ACC112 (cell line): Measurements from ENCODE around the gene GHSR.
A peak's percentile ranks its signal among the peaks of the same experiment; 100 is the strongest.
"Not testable (repeated sequence)": the region's sequence is repeated elsewhere in the genome, so short reads cannot be mapped to it uniquely, and the experiment has no call there.

ENCODE experiments used
- H2AFZ ChIP-seq: fragments of 200-600 bp; sonication (generic); one replicate; pipeline ENCODE4 v1.6.0; 2017; ENCODE audit warnings: antibody characterized with exemption, low read length; ENCODE audit not compliant: unreplicated experiment
- H3K27ac ChIP-seq: fragments of 200-600 bp; sonication (generic); 2 replicates; pipeline ENCODE4 v1.5.1; 2014; ENCODE audit warnings: low read depth, mild to moderate bottlenecking, antibody characterized with exemption, low read length, moderate library complexity
- H3K27me3 ChIP-seq: fragments of 200-600 bp; sonication (generic); 2 replicates; pipeline ENCODE4 v1.6.1; 2014; ENCODE audit warnings: mild to moderate bottlenecking, antibody characterized with exemption, low read length, moderate library complexity, mixed read lengths; ENCODE audit not compliant: insufficient read depth
- H3K36me3 ChIP-seq: fragments of 200-600 bp; sonication (generic); 2 replicates; pipeline ENCODE4 v1.6.1; 2016; ENCODE audit warnings: mild to moderate bottlenecking, antibody characterized with exemption, low read length, moderate library complexity, mixed read lengths; ENCODE audit not compliant: insufficient read depth
- H3K4me1 ChIP-seq: fragments of 200-600 bp; sonication (generic); one replicate; pipeline ENCODE4 v1.6.1; 2016; ENCODE audit warnings: low read length, mixed read lengths; ENCODE audit not compliant: insufficient read depth, unreplicated experiment, control insufficient read depth
- H3K4me3 ChIP-seq: fragments of 200-600 bp; sonication (generic); 2 replicates; pipeline ENCODE4 v1.5.1; 2014; ENCODE audit warnings: mild to moderate bottlenecking, low read depth, low read length
- H3K79me2 ChIP-seq: fragments of 200-600 bp; sonication (generic); one replicate; pipeline ENCODE4 v1.6.0; 2016; ENCODE audit warnings: low read length; ENCODE audit not compliant: control insufficient read depth, unreplicated experiment, insufficient read depth

GHSR gene, protein sequence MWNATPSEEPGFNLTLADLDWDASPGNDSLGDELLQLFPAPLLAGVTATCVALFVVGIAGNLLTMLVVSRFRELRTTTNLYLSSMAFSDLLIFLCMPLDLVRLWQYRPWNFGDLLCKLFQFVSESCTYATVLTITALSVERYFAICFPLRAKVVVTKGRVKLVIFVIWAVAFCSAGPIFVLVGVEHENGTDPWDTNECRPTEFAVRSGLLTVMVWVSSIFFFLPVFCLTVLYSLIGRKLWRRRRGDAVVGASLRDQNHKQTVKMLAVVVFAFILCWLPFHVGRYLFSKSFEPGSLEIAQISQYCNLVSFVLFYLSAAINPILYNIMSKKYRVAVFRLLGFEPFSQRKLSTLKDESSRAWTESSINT

DNA sequence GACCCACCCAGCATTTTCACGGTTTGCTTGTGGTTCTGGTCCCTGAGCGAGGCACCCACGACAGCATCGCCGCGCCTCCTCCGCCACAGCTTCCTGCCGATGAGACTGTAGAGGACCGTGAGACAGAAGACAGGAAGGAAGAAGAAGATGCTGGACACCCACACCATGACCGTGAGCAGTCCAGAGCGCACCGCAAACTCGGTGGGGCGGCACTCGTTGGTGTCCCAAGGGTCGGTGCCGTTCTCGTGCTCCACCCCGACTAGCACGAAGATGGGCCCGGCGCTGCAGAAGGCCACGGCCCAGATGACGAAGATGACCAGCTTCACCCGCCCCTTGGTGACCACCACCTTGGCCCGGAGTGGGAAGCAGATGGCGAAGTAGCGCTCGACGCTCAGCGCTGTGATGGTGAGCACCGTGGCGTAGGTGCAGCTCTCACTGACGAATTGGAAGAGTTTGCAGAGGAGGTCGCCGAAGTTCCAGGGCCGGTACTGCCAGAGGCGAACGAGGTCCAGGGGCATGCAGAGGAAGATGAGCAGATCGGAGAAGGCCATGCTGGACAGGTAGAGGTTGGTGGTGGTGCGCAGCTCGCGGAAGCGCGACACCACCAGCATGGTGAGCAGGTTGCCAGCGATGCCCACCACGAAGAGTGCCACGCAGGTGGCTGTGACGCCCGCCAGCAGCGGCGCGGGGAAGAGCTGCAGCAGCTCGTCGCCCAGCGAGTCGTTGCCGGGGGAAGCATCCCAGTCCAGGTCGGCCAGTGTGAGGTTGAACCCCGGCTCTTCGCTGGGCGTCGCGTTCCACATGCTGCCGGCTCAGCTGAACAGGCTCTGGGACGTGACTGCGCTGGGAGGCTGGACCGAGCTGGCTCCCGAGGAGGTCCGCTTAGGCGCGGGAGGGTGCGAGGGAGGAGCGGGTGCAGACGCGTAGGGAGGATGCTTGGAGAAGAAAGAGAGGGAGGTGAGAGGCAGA, at the start of gene GHSR:
TSS of gene GHSR (minus strand) at position 846 of the 969 bp plus-strand sequence. CDS start at position 803, 43 bp downstream.
- no peaks in the 10 kb centered on the region for H3K36me3 ChIP-seq
- H2AFZ ChIP-seq: no peak within 1 kb of the TSS
- no peaks in the 10 kb centered on the region for H3K79me2 ChIP-seq
- no peak within 1 kb of the TSS for H3K27ac ChIP-seq
- no peak within 1 kb of the TSS for H3K4me3 ChIP-seq
- no peaks in the 10 kb centered on the region for H3K4me1 ChIP-seq
- H3K27me3 ChIP-seq: peaks cover 89% of the 10 kb centered on the region

DNA sequence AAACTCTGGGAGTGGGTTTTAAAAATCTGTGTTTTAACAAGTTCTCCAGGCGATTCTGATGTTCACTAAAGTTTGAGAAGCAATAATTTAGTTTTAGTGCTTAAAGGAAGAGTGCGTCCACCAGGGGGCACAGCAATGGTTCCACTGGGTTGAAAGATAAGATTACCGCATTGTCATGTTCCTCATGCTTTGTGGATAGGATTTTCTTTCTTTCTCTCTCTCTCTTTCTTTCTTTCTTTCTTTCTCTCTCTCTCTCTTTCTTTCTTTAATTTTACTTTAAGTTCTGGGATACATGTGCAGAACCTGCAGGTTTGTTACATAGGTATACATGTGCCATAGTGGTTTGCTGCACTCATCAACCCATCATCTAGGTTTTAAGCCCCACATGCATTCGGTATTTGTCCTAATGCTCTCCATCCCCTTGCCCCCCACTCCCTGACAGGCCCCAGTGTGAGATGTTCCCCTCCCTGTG, 42.0 kb upstream of the GHSR start:
- H3K79me2 ChIP-seq, H3K4me1 ChIP-seq, H3K27ac ChIP-seq, H3K4me3 ChIP-seq, H3K27me3 ChIP-seq, H3K36me3 ChIP-seq: not testable (repeated sequence)
- H2AFZ ChIP-seq: peak overlapping the region; percentile 71

DNA sequence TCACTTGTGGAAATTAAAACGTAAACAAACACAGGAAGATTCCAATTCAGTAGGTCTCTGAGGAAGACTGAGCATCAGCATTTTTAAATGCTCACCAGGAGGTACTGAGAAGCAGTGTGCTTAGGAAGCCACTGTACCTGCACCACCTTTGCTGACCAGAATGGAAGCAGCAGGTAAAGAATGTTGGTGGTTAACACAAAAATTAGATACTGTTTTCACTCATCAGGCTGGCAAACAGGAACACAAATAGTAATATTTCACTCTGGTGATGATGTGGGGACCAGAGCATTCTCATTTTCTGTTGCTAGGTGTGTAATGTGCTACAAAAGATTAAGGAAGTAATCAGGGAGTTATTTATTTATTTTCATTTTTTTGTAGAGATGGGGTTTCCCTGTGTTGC, 29.9 kb upstream of the GHSR start:
- no peaks in the 10 kb centered on the region for H3K79me2 ChIP-seq
- no peaks in the 10 kb centered on the region for H3K36me3 ChIP-seq
- H2AFZ ChIP-seq: no peak overlapping the region
- no peak overlapping the region for H3K27ac ChIP-seq
- no peak overlapping the region for H3K4me3 ChIP-seq
- H3K4me1 ChIP-seq: no peaks in the 10 kb centered on the region
- no peaks in the 10 kb centered on the region for H3K27me3 ChIP-seq

GRCh38 chr3:172476347-172476746, 28.1 kb upstream of the GHSR start:
- H3K4me3 ChIP-seq: peak overlapping the region; percentile 74
- H3K79me2 ChIP-seq: no peaks in the 10 kb centered on the region
- no peaks in the 10 kb centered on the region for H3K27me3 ChIP-seq
- no peaks in the 10 kb centered on the region for H3K4me1 ChIP-seq
- H3K36me3 ChIP-seq: no peaks in the 10 kb centered on the region
- peak overlapping the region; percentile 80 for H2AFZ ChIP-seq
- no peak overlapping the region for H3K27ac ChIP-seq

- no peaks in the 10 kb centered on the region for H3K36me3 ChIP-seq
- H3K27ac ChIP-seq: no peak overlapping the region
- H3K4me3 ChIP-seq: no peak overlapping the region
- H3K79me2 ChIP-seq: no peaks in the 10 kb centered on the region
- no peaks in the 10 kb centered on the region for H3K27me3 ChIP-seq
- no peaks in the 10 kb centered on the region for H3K4me1 ChIP-seq
- H2AFZ ChIP-seq: no peak overlapping the region
These were observed 27.4 kb upstream of the GHSR start for GRCh38 chr3:172475703-172476102.

DNA sequence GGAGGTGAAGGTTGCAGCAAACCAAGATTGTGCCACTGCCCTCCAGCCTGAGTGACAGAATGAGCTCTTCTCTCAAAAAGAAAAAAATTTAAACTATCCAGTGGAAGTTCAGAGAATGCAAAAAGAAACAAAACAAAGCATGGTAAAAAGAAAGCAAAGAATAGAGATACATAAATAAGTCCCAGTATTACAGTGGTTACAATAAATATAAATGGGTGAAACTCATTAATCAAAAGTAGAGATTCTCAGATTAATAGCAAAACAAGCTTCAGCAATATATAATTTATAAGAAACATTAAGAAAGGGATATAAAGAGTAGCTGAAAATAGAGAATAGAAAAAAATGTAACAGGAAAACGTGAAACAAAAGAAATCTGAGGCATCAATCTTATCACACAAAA, 23.6 kb upstream of the GHSR start:
- Histone ChIP-seq H3K27ac (no peak overlapping the region), H3K4me3 (no peak overlapping the region), H2AFZ (no peak overlapping the region), H3K79me2 (no peaks in the 10 kb centered on the region), H3K36me3 (no peaks in the 10 kb centered on the region), H3K4me1 (peaks cover 13% of the 10 kb centered on the region), H3K27me3 (no peaks in the 10 kb centered on the region)

DNA sequence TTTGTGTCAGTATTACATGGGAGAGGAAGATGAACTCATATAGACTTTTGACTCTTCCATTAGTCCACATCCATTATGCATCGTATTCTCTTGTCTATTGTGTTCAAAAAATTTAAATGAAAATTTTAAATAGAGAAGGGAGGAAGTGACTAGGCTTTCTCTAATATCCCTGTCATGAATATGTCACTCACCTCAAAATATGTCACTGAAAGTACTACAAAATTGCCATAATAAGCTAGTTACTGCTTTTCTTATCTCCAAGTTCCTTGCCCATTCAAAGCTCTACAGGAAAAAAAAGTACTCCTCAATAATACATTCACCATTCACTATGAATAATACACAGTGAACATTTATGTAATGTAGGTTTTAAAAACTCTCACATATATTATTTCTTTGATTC, 22.3 kb upstream of the GHSR start:
- no peaks in the 10 kb centered on the region for H3K79me2 ChIP-seq
- H3K4me3 ChIP-seq: no peak overlapping the region
- peaks cover 16% of the 10 kb centered on the region for H3K4me1 ChIP-seq
- H3K27ac ChIP-seq: no peak overlapping the region
- H3K36me3 ChIP-seq: no peaks in the 10 kb centered on the region
- H2AFZ ChIP-seq: no peak overlapping the region
- H3K27me3 ChIP-seq: no peaks in the 10 kb centered on the region

- Histone ChIP-seq H3K4me3 (no peak overlapping the region), H3K36me3 (no peaks in the 10 kb centered on the region), H3K27me3 (no peaks in the 10 kb centered on the region), H3K4me1 (peaks cover 16% of the 10 kb centered on the region), H2AFZ (no peak overlapping the region), H3K27ac (peak overlapping the region; percentile 73), H3K79me2 (no peaks in the 10 kb centered on the region)
These were observed 19.0 kb upstream of the GHSR start for GRCh38 chr3:172467170-172467824.

- Histone ChIP-seq H3K27ac (peak overlapping the region; percentile 73), H2AFZ (no peak overlapping the region), H3K27me3 (no peaks in the 10 kb centered on the region), H3K4me3 (no peak overlapping the region), H3K79me2 (no peaks in the 10 kb centered on the region), H3K4me1 (peaks cover 16% of the 10 kb centered on the region), H3K36me3 (no peaks in the 10 kb centered on the region)
These were observed 18.4 kb upstream of the GHSR start for GRCh38 chr3:172466553-172467130.

DNA sequence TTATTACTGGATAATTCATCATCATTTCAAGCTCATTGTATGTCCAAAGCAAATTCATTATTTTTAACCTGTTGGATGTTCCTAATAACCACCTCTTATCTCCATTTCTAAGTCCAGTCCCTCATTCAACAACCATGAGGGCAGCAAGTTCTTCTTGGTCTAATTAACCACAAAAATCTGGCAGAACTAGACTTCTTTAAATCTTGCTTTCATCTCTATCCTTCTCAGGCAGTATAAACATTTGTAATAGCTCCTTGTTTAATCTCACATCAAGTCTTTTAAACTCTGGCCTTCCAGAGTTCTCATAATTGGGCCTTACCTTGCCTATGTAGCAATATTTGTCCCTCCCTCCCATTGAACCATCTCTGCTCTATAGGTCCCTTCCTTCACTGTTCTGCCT, 17.0 kb upstream of the GHSR start:
- Histone ChIP-seq H2AFZ (no peak overlapping the region), H3K4me3 (no peak overlapping the region), H3K27me3 (no peaks in the 10 kb centered on the region), H3K27ac (no peak overlapping the region), H3K4me1 (peaks cover 16% of the 10 kb centered on the region), H3K79me2 (no peaks in the 10 kb centered on the region), H3K36me3 (no peaks in the 10 kb centered on the region)
